HAP-1 (cell line): Measurements from ENCODE around the gene ST3GAL3.
A peak's percentile ranks its signal among the peaks of the same experiment; 100 is the strongest.

Source experiments
- DNase-seq, 2 experiments: peaks; one replicate each; pipeline ENCODE4 v3.0.0-alpha.2; 2016 to 2020; ENCODE audit warnings: low spot score in 2 of 2
- H3K27me3 ChIP-seq: fragments of 250-450 bp; sonication (Bioruptor Pico); 2 replicates; pipeline ENCODE4 v1.5.1; 2020; ENCODE audit warnings: low read depth, mild to moderate bottlenecking, moderate library complexity
- H3K36me3 ChIP-seq: fragments of 250-450 bp; sonication (Bioruptor Pico); replicated peaks from 2 replicates; pipeline ENCODE4 v1.5.1; 2020; ENCODE audit warnings: mild to moderate bottlenecking
- H3K4me1 ChIP-seq: fragments of 250-450 bp; sonication (Bioruptor Pico); 2 replicates; pipeline ENCODE4 v1.5.1; 2020; ENCODE audit warnings: mild to moderate bottlenecking
- H3K4me3 ChIP-seq: fragments of 250-450 bp; sonication (Bioruptor Pico); 2 replicates; pipeline ENCODE4 v1.5.1; 2020; ENCODE audit warnings: mild to moderate bottlenecking, moderate library complexity
- H3K9me3 ChIP-seq: fragments of 250-450 bp; sonication (Bioruptor Pico); 2 replicates; pipeline ENCODE4 v1.5.1; 2020; ENCODE audit warnings: mild to moderate bottlenecking, moderate library complexity
- in situ Hi-C: fragments of 300-500 bp; cut with MboI; formaldehyde crosslinking; loops from 3 replicates; pipeline ENCODE4 v1.14.3; 2020; ENCODE audit warnings: low sequenced_read_pairs, inconsistent platforms, mixed read lengths

Gene ST3GAL3

DNA sequence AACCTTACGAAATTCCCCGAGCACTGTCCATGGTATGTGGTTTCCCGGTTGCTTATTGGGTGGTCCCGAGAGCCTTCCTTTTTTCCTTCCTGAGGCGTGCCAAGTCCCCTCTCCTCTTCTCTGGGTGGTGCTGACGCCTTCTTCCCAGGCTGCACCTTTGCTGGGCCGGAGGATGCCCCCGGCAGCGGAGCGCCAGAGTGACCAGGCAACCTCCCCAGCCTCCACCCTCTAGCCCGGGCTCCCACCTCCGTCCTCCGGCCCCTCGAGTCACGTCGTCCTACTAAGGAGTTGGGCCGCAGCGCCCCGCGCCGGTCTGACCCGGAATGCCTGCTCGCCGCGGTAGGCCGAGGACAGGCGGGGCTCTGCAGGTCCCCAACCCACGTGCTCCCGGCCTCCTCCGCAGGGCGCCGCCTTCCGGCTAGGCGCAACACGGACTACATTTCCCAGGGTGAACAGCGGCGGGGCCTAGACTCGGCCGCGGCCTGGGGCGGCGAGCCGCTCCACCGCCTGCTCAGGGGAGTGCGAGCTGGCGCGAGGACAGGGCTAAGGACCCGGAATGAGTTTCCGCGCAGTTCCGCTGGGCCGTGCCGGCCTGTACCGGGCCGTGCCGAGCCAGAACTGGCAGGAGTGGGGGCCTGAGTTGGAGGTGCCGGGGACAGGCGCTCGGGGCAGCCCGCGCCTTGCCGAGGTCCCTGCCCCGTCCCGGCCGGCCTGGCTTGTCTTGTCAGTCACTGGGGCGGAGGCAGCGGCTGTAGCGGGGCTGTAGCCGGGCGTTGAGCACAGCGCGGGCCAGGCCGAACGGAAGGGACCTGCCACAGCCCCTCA, 239.1 kb downstream of the ST3GAL3 start, which contains the start of gene IPO13:
Gene IPO13, plus strand, starts transcription at position 715 of the 825 bp plus-strand sequence. CDS start 651 bp downstream, outside the sequence.
- peak; percentile 93 to 97 for DNase-seq
- peak within 1 kb of the TSS; percentile 53 for H3K4me3 ChIP-seq
- in situ Hi-C loops: loop anchor here (25.0 kb wide), 1 partner anchor 409 kb away; the partner anchor contains the start of gene PTPRF
- peaks cover 6% of the 10 kb centered on the region for H3K4me1 ChIP-seq
- no peaks in the 10 kb centered on the region for H3K36me3 ChIP-seq
- no peaks in the 10 kb centered on the region for H3K27me3 ChIP-seq
- no peaks in the 10 kb centered on the region for H3K9me3 ChIP-seq

DNA sequence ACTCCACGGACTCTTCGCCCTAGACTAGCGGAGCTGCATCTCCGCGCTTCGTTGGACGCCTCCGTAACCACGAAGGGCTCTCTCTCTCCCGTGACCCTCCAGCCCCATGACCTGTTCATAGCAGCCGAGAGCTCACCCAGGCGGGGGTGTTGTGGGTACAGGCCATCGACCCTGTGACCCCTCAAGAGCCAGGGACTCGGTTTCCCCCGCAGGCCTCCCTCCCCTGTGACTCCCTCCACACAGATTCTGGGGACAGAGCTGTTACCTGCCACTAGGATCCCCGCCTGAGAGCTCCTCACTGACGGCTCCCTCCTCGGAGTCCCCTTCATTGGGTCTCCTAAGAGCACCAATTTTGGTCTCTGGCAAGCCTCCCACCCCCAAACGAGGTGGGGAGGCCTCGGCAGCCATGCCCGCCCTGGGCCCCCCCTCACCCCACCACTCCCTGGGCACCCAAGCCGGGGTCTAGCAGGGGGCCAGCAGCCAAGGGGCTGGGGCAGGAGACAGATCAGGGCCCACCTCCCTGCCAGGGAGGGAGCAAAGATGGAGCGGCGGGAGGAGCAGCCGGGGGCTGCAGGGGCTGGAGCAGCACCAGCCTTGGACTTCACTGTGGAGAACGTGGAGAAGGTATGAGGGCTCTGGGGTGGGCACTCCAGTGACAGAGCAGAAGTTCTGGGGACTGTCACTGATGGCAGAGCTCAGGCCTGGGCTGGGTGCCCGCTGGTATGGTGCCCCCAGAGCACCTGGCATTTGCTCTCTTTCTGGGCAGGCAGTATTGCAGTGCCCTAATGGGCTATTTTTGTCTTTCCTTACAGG, 239.9 kb downstream of the ST3GAL3 start:
- Histone ChIP-seq H3K36me3 (no peaks in the 10 kb centered on the region), H3K27me3 (no peaks in the 10 kb centered on the region), H3K9me3 (no peaks in the 10 kb centered on the region), H3K4me3 (peak overlapping the region; percentile 53), H3K4me1 (peaks cover 6% of the 10 kb centered on the region)
- no peak for DNase-seq
- in situ Hi-C loops: loop anchor here (25.0 kb wide), 1 partner anchor 410 kb away; the partner anchor contains the start of gene PTPRF

DNA sequence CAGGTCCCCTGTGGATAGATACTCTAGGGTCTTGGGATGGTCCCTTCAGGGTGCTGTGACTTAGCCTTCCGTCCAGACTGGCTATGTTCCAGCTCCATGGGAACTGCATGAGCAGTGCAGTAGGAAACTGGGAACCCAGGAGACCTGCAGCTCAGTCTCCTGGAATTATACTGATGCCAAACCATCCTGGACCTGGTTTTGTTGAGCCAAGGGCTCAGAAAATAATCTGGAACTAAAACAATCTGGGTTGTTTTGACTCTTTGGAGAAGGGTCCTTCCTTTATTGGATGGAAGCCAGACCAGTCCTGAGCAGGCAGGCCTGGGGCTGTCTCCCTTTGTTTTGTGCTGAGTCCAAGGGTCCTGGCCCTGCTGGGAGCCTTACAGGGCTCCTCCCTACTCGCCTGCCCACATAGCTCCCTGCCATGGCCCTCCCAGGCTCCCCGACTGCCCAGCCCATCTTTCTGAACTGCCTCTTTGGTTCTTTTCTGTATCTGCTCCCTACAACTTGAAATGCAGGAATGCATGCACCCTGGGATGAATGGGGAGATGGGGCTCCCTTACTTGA, 240.6 kb downstream of the ST3GAL3 start:
- Histone ChIP-seq H3K36me3 (no peaks in the 10 kb centered on the region), H3K27me3 (no peaks in the 10 kb centered on the region), H3K9me3 (no peaks in the 10 kb centered on the region), H3K4me3 (peak overlapping the region; percentile 53), H3K4me1 (peaks cover 6% of the 10 kb centered on the region)
- in situ Hi-C loops: loop anchor here (25.0 kb wide), 1 partner anchor 411 kb away; the partner anchor contains the start of gene PTPRF
- DNase-seq: peak; percentile 14 to 43

DNA sequence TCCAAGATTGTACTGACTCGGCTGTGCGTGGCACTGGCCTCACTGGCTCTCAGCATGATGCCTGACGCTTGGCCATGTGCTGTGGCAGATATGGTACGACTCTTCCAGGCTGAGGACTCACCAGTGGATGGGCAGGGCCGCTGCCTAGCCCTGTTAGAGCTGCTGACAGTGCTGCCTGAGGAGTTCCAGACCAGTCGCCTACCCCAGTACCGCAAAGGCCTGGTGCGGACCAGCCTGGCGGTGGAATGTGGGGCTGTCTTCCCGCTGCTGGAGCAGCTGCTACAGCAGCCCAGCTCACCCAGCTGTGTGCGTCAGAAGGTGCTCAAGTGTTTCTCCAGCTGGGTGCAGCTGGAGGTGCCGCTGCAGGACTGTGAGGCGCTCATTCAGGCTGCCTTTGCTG, 242.3 kb downstream of the ST3GAL3 start:
- H3K27me3 ChIP-seq: no peaks in the 10 kb centered on the region
- no peak for DNase-seq
- H3K9me3 ChIP-seq: no peaks in the 10 kb centered on the region
- H3K4me1 ChIP-seq: peaks cover 6% of the 10 kb centered on the region
- H3K4me3 ChIP-seq: no peak overlapping the region
- in situ Hi-C loops: loop anchor here (25.0 kb wide), 1 partner anchor 412 kb away; the partner anchor contains the start of gene PTPRF
- H3K36me3 ChIP-seq: no peaks in the 10 kb centered on the region

DNA sequence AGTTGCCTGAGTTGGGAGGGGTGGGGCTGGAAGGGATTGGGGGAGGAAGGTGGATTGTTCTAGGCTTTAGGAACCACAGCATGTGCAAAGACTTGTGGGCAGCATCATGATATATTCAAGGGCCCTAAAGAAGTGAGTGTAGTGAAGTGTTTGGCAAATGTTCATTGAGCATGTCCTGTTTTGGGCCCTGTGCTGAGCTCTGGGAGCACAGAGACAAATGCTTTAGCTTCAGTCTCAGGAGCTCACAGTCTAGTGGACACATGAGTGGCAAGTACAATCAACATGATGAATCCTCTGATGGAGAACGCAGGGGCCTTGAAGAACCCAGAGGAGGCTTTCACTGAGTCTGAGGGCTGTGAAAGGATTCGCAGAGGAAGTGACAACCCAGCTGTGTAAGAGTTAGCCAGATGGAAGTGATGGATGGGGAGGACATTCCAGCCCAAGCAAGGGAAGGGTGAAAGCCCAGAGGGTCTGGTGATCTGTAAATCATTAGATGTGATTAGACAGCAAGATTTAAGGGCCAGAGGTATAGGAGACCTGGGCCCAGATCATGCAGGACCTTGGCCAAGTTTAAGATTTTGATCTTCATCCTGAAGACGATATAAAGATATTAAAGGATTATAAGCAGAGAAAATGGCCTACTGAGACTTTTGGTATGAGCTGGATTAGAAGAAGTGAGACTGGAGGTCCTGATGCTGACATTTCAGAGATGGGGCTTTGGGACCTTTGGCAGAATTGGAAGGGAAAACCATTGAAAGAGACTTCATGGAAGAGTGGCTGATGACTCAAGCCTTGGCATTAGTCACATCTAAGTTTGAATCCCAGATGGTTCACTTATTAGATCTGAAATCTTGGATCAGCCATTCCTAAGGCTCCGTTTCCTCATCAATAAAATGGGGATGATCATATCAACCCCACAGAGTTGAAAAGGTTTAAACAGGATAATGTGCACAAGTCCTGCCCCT, 244.0 kb downstream of the ST3GAL3 start:
- in situ Hi-C loops: no loop called here
- H3K27me3 ChIP-seq: no peaks in the 10 kb centered on the region
- no peak for DNase-seq
- no peaks in the 10 kb centered on the region; the same call in 1 of the 2 replicates for H3K36me3 ChIP-seq
- H3K4me1 ChIP-seq: no peaks in the 10 kb centered on the region
- no peak overlapping the region for H3K4me3 ChIP-seq
- no peaks in the 10 kb centered on the region for H3K9me3 ChIP-seq

DNA sequence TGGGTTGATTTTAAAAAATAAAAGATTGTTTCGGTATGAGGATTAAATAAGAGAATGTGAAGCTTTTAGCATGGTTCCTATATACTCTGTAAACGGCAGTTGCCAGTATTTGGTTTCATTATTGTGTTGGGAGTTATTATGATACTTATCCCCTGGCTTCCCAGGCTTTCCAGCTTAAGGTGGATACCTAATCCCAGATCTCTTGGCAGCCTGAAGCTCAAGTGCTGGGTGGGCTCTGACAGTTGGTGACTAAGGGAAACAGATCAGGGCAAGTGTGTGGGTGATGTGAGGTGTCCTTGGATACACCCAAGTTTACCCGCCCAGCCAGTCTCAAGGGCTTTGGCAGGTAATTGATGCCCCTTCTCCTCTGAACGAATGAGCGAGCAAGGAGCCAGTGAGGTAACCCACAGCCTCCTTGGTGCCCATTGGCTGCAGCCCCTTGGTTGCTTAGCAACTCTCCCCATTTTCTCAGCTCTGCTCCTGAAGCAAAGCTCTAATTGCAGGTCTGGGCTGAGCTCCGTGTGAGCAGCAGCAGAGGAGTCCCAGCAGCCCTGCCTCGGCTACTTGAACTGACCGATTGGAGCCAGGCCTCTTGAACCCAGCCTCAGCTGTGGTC, 245.5 kb downstream of the ST3GAL3 start:
- Histone ChIP-seq H3K9me3 (no peaks in the 10 kb centered on the region), H3K4me3 (no peak overlapping the region), H3K36me3 (peaks cover 5% of the 10 kb centered on the region), H3K4me1 (no peaks in the 10 kb centered on the region), H3K27me3 (no peaks in the 10 kb centered on the region)
- in situ Hi-C loops: no loop called here
- DNase-seq: no peak

DNA sequence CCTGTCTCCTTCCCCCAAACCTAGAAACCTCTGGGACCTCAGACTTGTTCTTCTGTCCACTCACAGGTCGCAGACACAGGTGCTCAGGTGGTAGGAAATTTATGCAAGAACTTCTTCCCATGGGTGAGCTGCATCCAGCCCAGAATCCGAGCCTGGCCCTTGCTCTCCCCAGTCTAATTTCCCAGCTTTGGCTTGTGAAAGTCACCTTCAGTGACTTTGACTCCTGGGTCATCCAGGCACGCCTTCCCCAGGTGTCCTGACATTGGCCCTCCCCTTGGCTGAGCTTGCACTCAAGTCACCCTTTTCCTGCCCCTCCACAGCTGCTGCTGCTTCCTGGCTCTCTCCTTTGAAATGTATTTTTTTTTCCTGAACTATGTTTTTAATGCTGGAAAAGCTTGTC, 246.0 kb downstream of the ST3GAL3 start:
- H3K36me3 ChIP-seq: peaks cover 10% of the 10 kb centered on the region
- DNase-seq: no peak
- no peaks in the 10 kb centered on the region for H3K27me3 ChIP-seq
- in situ Hi-C loops: no loop called here
- H3K4me3 ChIP-seq: no peak overlapping the region
- H3K4me1 ChIP-seq: no peaks in the 10 kb centered on the region
- no peaks in the 10 kb centered on the region for H3K9me3 ChIP-seq

DNA sequence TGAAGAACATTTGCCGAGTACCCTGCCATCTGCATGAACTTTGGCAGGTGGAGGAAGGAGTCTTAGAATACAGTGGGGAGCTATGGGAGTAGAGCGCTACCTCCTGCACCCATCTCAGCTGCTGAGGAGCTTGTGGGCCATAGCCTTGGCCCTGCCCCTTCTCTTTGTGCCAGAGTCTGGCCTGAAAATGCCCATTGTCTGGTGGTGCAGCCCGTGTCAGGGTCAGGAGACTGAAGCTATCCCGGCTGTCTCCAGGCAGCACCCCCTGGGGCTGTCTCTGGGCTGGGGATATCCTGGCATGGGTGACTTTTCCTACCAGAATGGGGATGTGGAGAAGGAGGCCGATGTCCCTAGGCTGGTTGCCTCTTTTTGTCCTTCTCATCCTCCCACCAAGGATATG, 246.7 kb downstream of the ST3GAL3 start:
- no peaks in the 10 kb centered on the region for H3K9me3 ChIP-seq
- H3K4me3 ChIP-seq: no peak overlapping the region
- no peak for DNase-seq
- H3K4me1 ChIP-seq: no peaks in the 10 kb centered on the region
- peaks cover 16% of the 10 kb centered on the region for H3K36me3 ChIP-seq
- in situ Hi-C loops: no loop called here
- no peaks in the 10 kb centered on the region for H3K27me3 ChIP-seq

DNA sequence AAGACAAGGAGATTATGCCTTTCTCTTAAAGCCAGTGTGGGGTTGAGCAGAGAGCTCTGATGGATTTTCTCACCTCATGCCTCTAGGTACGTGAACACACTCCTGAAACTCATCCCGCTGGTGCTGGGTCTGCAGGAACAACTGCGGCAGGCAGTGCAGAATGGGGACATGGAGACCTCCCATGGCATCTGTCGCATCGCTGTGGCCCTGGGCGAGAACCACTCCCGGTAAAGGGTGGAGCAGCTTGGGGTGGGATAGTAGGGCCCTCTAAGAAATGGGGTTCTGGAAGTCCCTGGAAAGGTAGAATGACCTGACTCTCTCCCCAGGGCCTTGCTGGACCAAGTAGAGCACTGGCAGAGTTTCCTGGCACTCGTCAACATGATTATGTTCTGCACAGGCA, 248.9 kb downstream of the ST3GAL3 start:
- Histone ChIP-seq H3K27me3 (no peaks in the 10 kb centered on the region), H3K4me3 (no peak overlapping the region), H3K4me1 (no peaks in the 10 kb centered on the region), H3K36me3 (peaks cover 18% of the 10 kb centered on the region), H3K9me3 (no peaks in the 10 kb centered on the region)
- in situ Hi-C loops: no loop called here
- no peak for DNase-seq

DNA sequence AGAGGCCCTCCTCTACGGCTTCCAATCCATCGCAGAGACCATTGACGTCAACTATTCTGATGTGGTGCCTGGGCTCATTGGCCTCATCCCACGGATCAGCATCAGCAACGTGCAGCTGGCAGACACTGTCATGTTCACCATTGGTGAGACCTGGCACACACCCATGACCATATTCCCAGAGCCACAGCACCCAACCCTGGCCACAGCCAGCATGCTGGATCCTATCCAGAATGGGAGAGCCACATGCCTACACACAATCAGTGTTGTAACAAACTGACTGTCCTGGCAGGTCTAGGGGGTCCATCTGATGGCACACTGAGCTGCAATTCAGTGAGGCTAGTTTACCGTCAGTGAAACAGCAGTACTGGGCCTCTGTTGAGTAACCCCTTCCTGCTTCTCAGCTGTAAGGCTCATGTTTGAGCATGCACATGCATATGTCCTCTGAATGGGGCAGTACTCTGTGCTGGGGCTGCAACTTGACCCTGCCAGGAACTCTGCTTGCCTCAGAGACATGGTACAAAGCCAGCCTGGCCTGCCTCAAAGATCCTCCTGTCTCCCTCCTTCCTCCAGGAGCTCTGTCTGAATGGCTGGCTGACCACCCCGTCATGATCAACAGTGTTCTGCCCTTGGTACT, 250.2 kb downstream of the ST3GAL3 start:
- Histone ChIP-seq H3K4me3 (no peak overlapping the region), H3K36me3 (peaks cover 19% of the 10 kb centered on the region), H3K9me3 (no peaks in the 10 kb centered on the region), H3K27me3 (no peaks in the 10 kb centered on the region), H3K4me1 (no peaks in the 10 kb centered on the region)
- in situ Hi-C loops: no loop called here
- no peak for DNase-seq

DNA sequence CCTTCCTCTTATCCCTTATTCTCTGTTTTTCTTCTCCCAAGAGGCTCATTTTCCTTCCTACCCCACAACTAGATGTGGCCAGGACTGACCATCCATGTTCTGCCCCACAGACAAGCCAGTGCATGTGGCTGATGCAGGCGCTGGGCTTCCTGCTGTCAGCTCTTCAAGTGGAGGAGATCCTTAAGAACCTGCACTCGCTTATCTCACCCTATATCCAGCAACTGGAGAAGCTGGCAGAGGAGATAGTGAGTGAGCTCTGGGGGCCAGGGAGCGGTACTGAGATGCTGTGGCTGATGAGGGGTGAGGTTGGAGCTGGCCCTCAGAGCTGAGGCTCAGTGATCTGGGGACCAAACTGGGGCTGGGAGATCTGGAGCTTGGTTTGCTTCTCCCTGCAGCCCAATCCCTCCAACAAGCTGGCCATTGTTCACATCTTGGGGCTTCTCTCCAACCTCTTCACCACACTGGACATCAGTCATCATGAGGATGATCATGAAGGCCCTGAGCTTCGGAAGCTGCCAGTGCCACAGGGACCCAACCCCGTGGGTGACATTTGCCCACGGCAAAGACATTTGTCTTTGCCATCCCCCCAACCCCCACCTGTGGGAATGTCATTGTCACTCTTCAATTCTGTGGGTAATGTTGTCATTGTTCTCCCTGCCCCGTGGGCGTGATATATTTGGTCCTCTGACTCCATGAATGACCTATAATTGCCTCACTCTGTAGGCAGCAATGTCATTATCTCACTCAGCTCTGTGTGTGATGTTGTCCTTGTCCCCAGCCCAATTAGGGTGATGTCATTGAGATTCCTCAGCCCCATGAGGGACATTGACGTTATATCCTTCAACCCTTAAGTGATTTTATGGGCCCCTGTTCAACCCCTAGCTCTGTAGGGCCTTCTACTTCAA, 251.3 kb downstream of the ST3GAL3 start:
- DNase-seq: no peak
- in situ Hi-C loops: no loop called here

More for the DNA sequence above, 251.3 kb downstream of the ST3GAL3 start:
- H3K4me1 ChIP-seq: no peaks in the 10 kb centered on the region
- peaks cover 26% of the 10 kb centered on the region for H3K36me3 ChIP-seq
- no peak overlapping the region for H3K4me3 ChIP-seq
- no peaks in the 10 kb centered on the region for H3K27me3 ChIP-seq
- no peaks in the 10 kb centered on the region for H3K9me3 ChIP-seq
